HG03103 (cell line): ENCODE results near the gene TACR2.

ENCODE experiments used
- ATAC-seq: cut with Tn5 transposase; IDR thresholded peaks from one replicate; pipeline ENCODE4 v1.9.1; 2021; ENCODE audit warnings: low read depth; ENCODE audit not compliant: unreplicated experiment

TACR2 gene

DNA sequence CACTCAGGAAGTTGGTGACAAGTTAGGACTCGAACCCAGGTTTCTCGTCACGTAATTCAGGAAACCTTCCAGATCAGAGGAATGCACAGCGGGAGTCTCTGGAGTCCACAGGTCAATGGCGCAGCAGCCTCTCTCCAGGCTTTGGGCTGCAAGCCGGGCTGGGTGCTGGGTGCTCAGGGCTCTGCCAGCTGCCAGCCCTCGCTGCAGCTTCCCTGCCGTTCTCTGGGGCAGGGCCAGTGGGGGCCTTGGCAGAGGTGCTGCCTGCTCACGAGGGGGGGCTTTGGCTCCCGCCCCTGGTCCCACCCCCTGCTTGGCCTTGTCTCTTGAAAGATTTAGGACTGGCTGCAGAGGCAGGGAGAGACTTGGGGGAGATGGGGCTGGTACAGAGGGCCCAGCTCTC lies at the start of gene TACR2:
Gene TACR2 (minus strand): TSS at position 224 of the 400 bp plus-strand sequence. CDS start 595 bp downstream, outside the sequence.
- ATAC-seq, result no peak

DNA sequence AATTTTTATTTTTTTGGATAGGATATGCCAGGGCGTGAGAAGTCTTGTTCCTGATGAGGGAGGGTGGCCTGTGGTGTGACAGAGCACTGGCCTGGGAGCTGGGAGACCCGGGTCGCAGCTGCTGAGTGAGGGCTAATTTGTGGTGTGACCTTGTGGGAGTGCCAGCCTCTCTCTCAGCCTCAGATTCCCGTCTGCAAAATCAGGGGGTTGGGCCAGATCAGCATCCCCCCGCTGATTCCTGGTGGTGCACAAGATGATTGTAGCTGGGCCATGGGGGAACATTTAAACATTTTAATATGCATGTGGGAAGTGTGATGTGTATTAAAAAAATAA lies 49.4 kb upstream of the TACR2 start:
- no peak for ATAC-seq

DNA sequence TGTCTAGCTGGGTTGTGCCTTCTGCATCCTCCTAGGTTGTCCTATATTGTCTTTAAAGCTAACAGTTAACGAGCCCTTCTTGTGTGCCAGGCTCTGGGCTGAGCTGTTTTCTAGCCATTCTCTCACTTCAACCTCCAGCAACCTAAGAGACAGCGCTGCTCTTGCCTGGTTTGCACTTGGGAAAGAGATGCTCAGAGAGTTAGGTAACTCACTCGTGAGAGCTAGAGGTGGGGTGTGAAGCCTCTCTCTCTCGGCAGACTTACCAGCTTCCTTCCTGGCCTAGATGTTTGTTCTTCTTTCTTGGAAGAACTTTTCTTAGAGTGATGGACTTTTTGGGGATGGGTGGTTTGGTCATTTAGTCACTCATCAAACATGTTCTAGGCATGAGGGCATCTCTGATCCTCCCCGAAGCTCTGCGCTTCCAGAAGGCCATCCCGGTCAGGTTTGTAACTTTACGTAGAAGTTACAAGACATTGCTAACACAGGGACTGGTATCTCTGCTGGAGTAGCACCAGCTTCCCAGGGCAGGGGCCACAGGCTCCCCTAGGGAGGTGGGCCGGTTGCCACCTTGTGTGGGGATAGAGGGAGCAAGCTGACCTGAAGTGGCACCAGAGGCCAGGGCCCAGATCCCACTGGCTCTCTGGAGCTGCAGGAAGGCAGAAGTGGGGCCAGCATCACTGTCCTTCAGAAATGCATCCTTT lies 48.9 kb upstream of the TACR2 start:
- ATAC-seq, result no peak

DNA sequence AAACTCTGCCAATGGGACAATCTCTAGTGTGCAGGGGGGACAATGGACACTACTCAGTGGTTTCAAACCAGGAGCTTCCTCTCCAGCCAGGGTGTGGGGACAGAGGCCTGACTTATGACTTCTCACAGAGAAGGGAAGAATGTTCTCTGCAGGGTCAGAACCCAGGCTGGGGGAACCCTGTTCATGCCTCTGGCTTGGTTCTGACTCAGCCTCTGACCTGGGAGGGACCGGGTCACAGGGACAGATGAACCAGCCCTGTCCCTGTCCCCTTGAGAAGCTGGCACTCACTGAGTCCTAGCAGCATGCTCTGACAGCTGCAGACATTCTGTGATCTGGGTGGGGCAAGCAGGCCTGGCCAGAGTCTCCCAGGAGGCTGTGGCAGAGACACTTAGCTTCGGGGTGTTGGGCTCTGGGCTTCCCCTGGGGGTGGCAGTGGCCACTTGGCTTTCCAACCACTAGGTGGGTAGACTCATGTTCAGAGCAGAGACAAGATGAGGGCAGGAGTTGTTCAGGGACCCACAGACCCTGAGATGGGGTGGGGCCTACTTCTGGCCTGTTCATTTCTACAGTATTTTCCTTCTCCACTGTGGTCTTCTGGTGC lies 48.2 kb upstream of the TACR2 start:
- no peak for ATAC-seq

DNA sequence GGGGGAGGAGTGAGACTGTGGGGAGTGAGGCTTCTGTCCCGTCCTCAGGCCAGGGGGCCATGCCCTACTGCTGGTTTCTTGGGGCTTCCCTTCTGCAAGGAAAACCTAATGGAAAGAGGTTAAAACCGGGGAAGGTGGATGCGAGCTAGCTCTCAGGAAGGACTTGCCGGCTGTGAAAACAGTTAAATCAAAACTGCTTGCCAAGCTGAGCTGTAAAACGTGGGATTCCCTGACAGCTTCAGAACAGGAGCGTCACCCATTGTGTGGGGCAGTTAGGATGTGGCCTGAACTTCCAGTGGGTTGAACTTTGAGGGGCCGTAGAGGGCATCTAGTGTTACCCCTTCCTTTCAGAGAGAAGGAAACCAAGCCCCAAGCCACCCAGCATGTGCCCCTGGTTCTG lies 47.7 kb upstream of the TACR2 start:
- no peak for ATAC-seq

DNA sequence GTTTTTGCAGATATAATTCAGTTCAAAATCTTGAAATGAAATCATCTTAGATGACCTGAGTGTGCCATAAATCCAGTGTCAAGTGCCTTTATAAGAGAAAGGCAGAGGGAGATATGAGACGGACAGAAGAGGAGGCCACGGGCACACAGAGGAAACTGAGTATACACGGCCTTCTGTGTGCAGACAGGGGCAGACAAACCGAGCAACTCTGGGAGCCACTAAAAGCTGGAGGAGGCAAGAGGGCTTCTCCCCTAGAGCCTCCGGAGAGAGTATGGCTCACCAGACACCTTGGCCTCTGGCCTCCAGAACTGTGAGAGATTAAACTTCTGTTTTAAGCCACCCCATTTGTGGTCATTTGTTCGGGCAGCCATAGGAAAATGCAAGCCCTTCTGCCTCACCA lies 47.2 kb upstream of the TACR2 start:
- ATAC-seq, result no peak

DNA sequence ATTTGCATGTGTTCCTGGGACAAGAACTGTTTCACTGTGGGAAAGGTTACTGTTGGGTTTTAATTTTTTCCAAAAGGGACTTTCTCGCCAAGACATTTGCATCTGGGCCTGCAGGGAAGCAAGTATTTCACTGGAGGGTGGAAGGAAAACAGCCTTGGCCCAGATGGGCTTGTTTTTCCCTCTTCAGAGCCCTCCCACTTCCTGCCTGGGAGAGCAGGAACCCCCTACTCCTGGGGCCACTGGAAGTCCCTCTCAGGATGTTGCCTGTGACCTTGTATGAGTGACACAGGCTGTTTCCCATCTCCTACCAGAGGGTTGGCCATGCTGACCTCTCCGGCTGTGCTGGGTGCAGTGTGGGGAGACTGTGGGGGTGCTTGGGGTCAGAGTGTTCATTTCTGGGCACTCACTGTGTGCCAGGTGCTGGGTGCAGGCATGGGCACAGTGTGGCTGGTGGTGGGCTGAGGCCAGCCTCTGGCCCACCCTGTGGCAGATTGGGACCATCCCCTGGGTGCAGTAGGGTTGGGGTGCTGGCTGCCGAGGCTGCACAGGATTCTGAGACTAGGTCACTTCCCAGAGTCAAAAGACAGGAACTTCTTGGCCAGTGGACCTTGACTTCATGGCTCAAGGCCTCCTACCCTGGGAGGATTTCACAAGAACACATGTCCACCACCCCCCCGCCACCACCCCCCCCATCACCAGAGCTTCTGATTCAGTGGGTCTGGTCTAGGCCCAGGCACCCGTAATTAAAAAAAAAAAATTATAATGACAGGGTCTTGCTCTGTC lies 44.7 kb upstream of the TACR2 start:
- ATAC-seq, result no peak

DNA sequence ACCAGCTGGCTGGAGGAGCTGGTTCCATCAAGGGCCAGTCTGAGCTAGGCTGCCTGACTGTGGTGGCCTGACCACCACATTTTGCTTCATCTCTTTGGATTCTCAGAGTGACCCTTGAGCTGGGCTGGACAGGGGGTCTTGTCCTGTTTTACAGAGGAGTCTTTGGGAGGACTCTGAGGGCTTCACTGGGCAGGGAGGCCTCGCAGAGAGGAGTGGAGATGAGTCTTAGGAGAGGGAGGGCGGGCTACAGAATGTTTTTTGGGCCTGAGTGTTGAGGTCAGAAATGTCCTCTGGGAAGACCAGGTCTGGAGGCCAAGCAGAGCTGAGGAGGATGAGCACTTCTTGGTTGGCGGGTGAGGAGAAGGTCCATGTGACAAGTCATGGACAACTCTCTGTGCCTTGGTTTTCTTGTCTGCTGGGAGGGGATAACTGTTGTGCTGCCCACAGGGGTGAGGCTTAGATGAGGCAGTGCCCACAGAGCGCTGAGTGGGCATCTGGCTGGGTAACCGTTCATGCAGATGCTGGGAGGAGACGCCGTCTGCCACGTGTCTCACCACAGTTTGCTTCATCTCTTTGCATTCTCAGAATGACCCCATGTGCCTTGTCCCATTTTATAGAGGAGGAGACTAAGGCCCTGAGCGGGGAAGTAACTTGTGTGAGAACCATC lies 44.0 kb upstream of the TACR2 start:
- no peak for ATAC-seq

DNA sequence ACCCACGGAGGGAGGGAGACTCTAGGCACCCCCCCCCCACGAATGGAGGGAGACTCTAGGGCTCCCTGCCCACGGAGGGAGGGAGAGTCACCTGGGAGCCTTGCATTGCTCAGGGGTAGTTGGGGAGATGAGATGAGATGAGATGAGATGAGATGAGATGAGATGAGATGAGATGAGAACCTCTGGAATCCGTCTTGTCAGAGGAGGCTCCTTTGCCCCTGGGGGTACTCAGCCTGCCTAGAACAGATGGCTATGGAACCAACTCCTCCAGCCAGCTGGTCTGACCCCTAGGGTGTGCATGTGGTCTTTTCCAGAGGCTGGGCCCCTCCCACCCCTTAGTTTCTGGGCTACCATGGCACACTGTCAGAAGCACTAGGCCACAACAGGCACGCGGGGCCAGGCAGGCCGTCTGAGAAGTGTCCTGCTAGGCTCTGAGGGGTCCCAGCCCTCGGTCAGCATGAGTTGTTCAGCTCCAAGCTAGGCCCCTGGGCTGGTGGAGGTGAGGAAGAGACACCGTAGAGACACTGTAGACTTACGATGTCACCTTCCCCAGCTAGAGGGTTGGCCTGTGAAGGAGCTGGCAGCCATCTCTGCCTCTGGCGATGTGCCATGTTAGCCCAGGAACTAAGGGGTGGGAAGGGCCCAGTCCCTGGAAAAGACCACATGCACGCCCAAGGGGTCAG lies 43.3 kb upstream of the TACR2 start:
- ATAC-seq, result no peak

DNA sequence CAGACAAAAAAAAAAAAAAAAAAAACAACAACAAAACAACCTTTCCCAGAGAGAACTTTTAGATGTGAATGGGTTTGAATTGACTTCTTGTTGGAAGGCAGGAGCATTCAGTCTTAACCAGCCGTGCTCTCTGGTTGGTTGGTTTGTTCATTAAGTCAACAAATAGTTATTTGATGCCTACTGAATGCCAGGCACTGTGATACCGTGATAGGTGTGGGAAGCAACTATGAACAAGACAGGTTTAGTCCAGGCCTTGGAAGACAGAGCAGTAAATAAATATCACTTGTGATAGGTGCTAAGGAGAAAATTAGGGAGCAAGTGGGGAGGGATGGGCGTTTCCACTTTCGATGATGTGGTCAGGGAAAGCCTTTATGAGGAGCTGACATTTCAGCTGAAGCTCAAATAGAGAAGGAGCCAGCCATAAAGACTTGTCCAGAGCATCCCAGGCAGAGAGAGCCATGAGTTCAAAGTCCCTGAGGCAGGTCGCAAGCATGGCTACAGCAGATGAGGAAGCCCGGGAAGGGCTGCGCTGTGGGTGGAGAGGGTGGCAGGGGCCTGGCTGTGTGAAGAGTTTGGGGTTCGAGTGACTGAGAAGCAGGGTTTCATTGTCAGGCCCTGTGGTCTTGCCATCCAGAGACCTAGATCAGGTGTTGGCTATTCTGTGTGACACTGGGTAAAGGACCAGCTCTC lies 42.5 kb upstream of the TACR2 start:
- ATAC-seq, result no peak

DNA sequence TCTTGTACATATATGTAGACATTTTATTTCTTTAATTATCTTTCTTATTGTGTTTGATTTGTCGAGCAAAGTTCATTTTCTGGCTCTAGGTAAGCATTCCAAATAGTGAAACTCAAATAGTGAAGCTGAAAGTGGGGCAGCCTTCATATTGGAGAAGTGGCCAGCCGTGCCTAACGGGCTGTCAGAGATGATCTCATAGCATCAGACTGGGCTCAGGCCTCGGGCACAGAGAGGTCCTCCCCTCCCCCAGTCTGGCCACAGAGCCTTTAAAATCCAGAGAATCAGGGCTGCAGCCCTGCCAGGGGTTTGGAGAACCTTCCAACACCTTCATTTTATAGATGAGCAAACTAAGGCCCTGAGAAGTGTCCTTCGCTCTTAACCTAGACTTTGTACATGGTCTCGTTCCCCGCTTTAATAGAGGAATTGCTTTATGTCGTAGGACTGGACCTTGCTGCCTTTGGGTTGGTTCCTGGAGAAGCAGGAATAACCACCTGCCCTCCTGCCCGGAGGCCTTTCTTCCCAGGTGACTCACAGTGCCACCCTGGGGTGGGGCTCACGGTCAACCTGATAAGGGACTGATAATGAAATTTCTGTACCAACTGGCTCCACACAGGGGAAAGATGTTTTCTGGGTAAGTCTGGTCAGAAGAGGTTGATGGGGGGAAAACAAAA lies 41.8 kb upstream of the TACR2 start:
- ATAC-seq, result no peak

DNA sequence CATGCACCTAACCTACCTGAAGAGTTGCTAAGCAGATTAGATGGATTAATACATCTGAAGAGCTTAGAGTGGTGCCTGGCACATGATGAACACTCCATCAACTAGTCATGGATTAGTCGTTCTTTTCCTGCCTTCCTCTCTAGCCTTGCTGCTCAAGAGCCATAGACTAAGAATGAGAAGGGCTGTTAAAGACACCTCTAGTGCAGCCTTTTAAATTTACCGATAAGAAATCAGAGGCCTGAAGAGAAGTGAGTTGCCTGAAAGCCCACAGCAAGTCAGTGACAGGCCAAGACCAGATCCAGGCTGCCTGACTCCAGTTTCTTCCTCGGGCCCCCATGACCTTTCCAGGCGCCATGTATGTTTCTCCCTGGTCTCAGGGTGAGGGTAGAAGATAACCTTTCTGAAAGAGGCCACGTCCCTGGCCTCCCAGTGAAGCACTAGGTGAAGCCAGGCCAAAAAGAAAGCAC lies 41.1 kb upstream of the TACR2 start:
- ATAC-seq, result no peak

DNA sequence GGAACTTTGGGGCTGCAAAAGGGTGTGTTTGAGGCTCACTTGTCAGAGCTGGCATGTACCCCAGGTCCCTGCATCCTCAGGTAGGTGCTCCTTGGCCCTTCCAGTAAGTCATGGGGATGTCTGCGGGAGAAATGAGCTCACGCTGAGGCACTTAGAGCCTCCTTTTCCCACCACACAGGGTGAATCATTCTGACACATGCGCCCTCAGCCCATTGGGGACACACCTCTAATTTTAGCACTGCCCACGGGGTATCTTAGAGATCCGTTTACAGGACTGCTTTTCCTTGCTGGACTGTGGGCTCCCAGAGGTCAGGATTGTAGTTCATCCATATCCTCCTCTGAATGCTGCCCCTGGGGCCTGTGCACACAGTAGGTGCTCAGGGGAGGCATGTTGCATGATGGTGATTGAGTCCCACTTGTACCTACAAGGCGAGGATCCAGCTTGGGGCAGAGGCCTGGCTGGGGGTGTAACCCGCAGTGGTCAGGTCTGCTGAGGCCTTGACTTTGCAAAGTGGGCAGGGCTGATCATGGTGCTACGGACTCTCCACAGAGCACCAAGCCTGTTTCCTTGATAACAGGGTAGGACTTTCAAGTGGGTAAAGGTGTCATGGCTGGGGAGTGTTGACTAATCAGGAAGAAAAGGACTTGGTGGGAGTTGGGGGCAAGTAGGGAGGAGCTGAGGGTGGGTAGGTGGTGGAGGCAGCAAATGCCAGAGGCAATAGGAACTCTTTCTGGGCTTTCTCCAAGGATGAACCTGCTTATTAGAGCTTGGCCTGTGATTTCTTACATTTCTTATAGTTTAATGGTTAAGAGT lies 40.4 kb upstream of the TACR2 start:
- ATAC-seq, result no peak

DNA sequence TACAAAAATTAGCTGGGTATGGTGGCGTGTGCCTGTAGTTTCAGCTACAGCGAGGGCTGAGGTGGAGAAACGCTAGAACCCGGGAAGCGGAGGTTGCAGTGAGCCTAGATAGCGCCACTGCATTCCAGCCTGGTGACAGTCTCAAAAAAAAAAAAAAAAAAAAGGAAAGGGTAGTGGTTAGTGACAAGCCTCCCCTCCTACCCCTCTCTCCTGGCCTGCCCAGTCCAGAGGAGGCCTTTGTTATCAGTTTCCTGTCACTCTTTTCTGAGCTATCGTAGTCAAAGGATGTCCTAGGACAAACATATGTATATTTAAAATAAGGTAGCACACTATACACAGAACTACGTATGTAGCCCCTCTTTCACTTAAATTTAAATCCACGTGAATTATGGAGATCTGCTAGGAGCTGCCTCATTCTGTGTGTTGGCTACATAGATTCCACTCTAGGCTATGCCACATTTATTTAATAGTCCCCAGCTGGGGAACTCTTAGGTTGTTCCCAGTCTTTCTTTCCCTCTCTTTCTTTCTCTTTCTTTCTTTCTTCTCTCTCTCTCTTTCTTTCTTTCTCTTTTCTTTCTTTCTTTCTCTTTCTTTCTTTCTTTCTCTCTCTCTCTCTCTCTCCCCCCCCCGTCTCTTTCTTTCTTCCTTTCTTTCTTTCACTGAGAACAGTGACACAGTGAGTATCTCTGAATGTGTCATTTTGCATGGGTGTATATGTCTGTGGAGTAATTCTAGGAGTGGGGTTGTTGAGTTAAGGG lies 38.5 kb upstream of the TACR2 start:
- ATAC-seq, result no peak

DNA sequence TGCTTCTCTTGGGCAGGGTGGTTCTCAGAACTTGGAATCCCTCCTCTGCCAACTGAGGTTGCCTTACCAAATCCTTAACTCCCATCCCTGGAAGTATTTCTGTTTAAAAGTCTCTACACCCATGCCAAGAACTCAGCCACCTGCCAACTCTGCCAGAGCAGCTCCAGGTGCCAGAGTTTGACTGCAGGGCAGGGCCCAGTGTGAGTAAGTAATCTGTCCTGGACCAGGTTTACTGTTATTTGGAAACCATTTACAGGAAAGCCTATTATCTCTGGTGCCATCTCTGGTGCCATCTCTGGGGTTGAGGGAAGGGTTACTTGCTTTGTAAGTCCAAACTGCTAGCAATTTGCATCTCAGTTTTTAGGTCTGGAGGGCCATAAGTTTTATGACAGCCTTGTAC lies 37.1 kb upstream of the TACR2 start:
- ATAC-seq, result no peak

DNA sequence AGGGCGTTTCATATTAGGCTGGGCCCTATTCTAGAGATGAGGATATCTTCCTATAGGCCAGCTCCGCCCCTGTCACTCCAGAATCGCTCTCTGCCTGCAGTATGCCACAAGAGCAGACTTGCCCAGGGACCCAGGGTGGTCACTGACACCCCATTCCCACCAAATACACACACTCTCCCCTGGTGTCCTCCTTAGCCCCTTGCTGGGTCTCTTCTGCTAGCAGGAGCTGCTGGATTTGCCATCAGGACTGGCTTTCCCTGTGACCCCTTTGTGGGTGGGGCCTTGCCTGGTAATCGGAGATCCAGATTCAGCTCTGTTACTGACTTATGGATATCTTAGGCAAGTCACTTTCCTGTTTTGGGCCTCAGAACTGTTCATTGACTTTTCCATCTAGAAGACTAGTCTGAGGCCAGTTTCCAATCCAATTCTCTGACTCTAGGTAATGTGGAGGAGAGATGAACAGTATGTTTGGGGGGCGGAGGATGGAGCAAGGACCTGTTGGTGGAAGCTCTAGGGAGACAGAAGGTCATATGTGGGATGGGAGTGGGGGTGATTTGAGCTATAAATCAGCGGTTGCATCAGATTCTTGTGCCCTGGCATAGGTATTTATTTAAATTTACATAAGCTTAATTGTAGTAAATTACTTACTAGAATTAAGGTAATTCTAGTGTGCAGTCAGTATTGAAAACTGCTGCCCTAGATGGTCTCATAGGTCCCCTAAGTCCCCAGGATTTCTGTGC lies 36.1 kb upstream of the TACR2 start:
- ATAC-seq, result no peak

DNA sequence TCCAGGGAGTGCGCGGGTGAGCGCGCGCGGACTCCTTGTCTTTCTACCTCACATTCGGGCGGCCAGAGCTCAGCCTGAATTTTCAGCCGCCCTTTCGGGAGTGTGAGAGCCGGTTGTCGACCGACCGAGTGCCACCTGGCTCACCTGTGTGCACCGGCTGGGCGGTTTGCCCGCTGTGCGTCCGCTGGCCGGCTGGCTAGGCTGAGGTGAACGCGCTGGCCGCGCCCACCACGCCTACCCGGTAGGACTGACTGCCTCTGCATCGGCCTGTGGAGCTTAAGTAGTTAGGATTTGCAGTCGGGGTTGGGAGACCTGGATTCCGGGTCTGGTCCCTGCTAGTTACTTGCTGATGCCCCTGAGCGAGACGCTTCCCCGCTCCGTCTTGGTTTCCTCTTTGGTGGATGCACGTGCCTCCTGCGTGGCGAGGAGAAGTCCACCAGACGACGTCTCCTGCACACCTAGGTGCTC lies 35.1 kb upstream of the TACR2 start:
- ATAC-seq, result no peak
